WERI-Rb-1 (cell line): Measurements from ENCODE around the gene RNF151.

ENCODE experiments used
- DNase-seq: peaks from one replicate; pipeline ENCODE4 v3.0.0-alpha.2; 2020
- H3K27ac ChIP-seq: fragments of 250-450 bp; sonication (Bioruptor Pico); 2 replicates; pipeline ENCODE4 v1.5.1; 2020; ENCODE audit warnings: mild to moderate bottlenecking, moderate library complexity
- H3K27me3 ChIP-seq: fragments of 250-450 bp; sonication (Bioruptor Pico); 2 replicates; pipeline ENCODE4 v1.5.1; 2021; ENCODE audit warnings: mild to moderate bottlenecking, low read depth, moderate library complexity; ENCODE audit not compliant: insufficient read depth, severe bottlenecking
- H3K36me3 ChIP-seq: fragments of 250-450 bp; sonication (Bioruptor Pico); 2 replicates; pipeline ENCODE4 v1.5.1; 2020; ENCODE audit warnings: mild to moderate bottlenecking, moderate library complexity
- H3K4me3 ChIP-seq: 2 replicates; pipeline ENCODE4 v1.5.1; 2011; ENCODE audit warnings: low read depth, mild to moderate bottlenecking, control low read depth, low read length
- H3K9me3 ChIP-seq: fragments of 250-450 bp; sonication (Bioruptor Pico); 2 replicates; pipeline ENCODE4 v1.5.1; 2021; ENCODE audit warnings: mild to moderate bottlenecking, moderate library complexity; ENCODE audit not compliant: severe bottlenecking
- TF ChIP-seq, protein P1 (sequence below): IDR thresholded peaks from 2 replicates; pipeline ENCODE4 v1.5.1; 2011; ENCODE audit warnings: low read depth, mild to moderate bottlenecking, control low read depth, inconsistent platforms, low read length

RNF151 gene

DNA sequence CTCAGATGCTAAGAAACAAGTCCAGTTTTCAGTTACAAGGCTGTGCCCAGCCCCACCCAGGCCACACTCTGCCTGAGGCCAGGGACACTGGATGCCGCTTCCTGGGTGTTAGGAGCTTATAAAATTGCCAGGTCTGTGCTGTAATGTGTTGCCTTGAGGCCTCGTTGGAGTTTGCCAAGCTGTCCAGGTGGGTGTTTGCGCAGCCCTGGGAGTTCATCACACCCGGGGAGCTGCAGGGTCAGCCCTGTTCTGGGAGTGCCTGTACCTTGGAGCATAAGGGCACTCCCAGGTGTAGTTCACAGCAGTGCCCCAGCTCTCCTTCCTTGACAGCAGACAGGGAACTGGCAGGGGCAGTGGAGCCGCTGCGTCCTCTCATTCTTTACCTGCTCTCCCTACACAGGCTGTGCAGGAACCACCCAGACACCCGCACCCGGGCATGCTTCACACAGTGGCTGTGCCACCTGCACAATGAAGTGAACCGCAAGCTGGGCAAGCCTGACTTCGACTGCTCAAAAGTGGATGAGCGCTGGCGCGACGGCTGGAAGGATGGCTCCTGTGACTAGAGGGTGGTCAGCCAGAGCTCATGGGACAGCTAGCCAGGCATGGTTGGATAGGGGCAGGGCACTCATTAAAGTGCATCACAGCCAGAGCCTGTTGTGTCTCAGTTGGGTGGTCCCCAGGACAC, 19.0 kb downstream of the RNF151 start:
- Histone ChIP-seq H3K27ac (no peak overlapping the region), H3K4me3 (no peak overlapping the region), H3K36me3 (peaks cover 24% of the 10 kb centered on the region), H3K27me3 (no peaks in the 10 kb centered on the region), H3K9me3 (no peaks in the 10 kb centered on the region)
- DNase-seq, result no peak
- TF ChIP-seq, protein P1, sequence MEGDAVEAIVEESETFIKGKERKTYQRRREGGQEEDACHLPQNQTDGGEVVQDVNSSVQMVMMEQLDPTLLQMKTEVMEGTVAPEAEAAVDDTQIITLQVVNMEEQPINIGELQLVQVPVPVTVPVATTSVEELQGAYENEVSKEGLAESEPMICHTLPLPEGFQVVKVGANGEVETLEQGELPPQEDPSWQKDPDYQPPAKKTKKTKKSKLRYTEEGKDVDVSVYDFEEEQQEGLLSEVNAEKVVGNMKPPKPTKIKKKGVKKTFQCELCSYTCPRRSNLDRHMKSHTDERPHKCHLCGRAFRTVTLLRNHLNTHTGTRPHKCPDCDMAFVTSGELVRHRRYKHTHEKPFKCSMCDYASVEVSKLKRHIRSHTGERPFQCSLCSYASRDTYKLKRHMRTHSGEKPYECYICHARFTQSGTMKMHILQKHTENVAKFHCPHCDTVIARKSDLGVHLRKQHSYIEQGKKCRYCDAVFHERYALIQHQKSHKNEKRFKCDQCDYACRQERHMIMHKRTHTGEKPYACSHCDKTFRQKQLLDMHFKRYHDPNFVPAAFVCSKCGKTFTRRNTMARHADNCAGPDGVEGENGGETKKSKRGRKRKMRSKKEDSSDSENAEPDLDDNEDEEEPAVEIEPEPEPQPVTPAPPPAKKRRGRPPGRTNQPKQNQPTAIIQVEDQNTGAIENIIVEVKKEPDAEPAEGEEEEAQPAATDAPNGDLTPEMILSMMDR, result no peak

DNA sequence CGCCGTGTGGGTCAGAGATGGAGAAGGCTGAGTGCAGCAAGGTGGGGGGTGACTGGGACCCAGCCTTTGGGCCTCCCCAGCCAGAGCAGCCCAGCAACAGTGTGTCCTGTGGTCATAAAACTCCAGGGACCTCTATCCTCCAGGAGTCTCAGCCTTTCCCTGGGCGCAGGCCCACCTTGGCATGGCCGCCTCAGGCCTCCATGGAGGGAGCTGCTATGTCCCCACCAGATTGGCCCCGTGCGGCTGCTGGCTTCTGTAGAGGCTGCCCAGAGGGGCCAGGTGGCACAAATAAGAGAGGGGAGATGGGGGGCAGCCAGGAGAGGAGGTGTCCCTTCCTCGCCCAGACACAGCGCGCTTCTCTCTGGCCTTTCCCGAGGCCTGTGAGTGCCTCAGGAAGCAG, 20.5 kb downstream of the RNF151 start:
- TF ChIP-seq, protein P1, result no peak
- DNase-seq, result no peak
- H3K4me3 ChIP-seq, result no peak overlapping the region
- H3K36me3 ChIP-seq, result peaks cover 24% of the 10 kb centered on the region
- no peak overlapping the region for H3K27ac ChIP-seq
- H3K27me3 ChIP-seq, result no peaks in the 10 kb centered on the region
- H3K9me3 ChIP-seq, result no peaks in the 10 kb centered on the region

DNA sequence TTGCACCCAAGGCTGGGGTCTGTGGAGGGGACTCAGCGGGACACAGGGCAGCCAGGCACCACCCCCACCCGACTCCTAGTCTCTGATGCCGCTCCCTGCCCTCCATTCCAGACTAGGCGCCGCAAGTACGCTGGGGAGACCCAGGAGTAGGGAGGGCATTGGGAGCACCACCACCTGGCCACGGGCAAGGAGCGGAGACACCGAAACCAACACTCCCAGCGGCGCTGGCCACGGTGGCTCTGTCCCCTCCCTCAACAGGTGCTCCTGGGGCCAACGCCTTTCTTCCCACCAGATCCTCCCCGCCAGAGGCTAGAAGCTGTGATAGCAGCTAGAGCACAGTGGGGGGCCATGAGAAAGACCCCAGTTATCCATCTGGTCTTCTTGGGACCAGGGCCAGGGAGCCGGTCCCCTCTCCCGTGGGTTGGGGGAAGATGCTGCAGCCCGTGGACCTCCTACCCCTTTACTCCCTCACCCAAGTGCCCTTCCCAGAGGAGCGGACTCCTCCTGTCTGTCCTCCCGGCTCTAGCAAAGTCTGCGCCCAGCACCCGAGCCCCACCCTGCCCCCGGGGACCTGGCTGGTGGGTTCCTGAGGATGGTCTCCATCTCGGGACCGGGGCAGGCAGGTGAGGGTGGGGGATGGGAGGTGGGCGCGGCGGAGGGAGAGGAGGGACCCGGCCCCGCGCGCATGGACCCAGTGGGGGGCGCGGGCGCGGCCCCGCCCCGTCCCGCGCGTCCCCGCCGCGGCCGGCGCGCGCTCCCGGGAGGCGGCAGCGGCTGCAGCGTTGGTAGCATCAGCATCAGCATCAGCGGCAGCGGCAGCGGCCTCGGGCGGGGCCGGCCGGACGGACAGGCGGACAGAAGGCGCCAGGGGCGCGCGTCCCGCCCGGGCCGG, 22.8 kb downstream of the RNF151 start, which contains the start of gene SYNGR3:
Gene SYNGR3 (plus strand): TSS at position 762 of the 892 bp plus-strand sequence. CDS start 133 bp downstream, outside the sequence.
- H3K27me3 ChIP-seq, result no peaks in the 10 kb centered on the region
- TF ChIP-seq, protein P1, result no peak
- peak within 1 kb of the TSS; percentile 63 for H3K4me3 ChIP-seq
- peak within 1 kb of the TSS; percentile 64 for H3K27ac ChIP-seq
- no peaks in the 10 kb centered on the region for H3K9me3 ChIP-seq
- peaks cover 24% of the 10 kb centered on the region for H3K36me3 ChIP-seq
- peak; percentile 42 for DNase-seq

DNA sequence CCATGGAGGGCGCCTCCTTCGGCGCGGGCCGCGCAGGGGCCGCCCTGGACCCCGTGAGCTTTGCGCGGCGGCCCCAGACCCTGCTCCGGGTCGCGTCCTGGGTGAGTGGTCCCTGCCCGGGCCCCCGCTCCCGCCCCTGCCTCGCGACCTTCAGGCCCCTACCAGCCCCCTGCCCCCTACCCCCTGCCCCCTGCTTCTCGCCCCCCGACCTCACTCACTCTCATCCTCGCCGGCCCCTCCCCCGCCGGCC, 23.4 kb downstream of the RNF151 start:
- Histone ChIP-seq H3K4me3 (peak overlapping the region; percentile 61), H3K9me3 (no peaks in the 10 kb centered on the region), H3K27ac (no peak overlapping the region), H3K27me3 (no peaks in the 10 kb centered on the region), H3K36me3 (peaks cover 23% of the 10 kb centered on the region)
- no peak for DNase-seq
- TF ChIP-seq, protein P1, result no peak

DNA sequence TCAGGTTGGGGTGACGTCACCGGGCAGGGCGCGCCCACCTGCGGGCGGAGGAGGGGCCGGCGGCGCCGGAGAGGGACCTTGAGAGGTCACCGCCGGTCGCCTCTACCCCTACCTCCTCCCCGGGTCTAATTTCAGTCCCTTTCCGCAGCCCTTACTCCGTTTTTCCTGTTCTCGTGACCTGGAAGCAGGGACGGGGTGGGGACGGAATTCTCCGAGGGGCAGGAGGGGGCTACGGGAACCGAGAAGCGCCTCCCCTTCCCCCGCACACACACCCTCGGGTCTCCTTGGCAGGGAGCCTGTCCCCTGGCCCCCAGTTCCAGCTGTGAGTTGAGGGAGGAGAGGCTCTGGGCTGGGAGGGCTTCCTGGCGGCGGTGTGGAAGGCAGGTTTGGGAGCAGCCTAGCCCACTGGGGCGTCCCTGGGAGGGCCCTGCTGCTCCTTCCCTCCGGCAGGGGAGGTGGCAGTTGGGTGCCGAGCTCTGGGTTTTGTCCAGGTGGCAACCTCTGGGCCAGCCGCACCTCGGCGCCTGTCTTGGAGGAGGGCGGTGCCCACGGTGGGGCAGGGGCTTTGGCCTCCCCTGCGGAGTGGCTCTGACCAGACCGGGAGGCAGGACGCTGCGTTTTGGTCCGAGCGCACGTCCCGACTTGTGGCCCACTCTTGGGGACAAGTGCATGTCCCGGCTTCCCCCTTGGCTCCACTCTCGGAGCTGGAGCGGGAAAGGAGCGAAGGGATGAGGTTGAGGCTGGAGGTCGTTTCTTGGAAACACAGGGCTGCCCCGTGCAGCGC, 23.9 kb downstream of the RNF151 start:
- TF ChIP-seq, protein P1, result no peak
- H3K9me3 ChIP-seq, result no peaks in the 10 kb centered on the region
- no peaks in the 10 kb centered on the region for H3K27me3 ChIP-seq
- peaks cover 21% of the 10 kb centered on the region for H3K36me3 ChIP-seq
- peak; percentile 67 for DNase-seq
- H3K27ac ChIP-seq, result peak overlapping the region; percentile 64
- peak overlapping the region; percentile 61 for H3K4me3 ChIP-seq
